ENCODE measurements around the gene TP73.

TP73 gene

GRCh38 chr1:3698660-3699408 lies 46.5 kb downstream of the TP73 start:
- peaks cover 0 to 15% (median 4%) of the 10 kb centered on the region in 4 donors for H3K4me1 ChIP-seq
- H3K27ac ChIP-seq, result no peak overlapping the region
- peaks cover 0 to 75% of the 10 kb centered on the region in 2 donors for H3K27me3 ChIP-seq
- no peak for TF ChIP-seq CTCF (IDR thresholded peaks at IDR 0.05)
- no peaks in the 10 kb centered on the region for H3K9me3 ChIP-seq
- DNase-seq, result no peak
- intact Hi-C loops (cut with DNase I; ENCODE audit: low total_unique reads), result no loop called here
- H3K36me3 ChIP-seq, result no peaks in the 10 kb centered on the region
- no peak overlapping the region for H3K4me3 ChIP-seq

GRCh38 chr1:3699596-3699995 lies 47.3 kb downstream of the TP73 start:
- Histone ChIP-seq H3K9me3 (no peaks in the 10 kb centered on the region), H3K27ac (no peak overlapping the region), H3K4me3 (no peak overlapping the region), H3K4me1 (peaks cover 0 to 17% (median 4%) of the 10 kb centered on the region in 4 donors), H3K27me3 (peaks cover 0 to 81% of the 10 kb centered on the region in 2 donors), H3K36me3 (no peaks in the 10 kb centered on the region)
- no peak for TF ChIP-seq CTCF (IDR thresholded peaks at IDR 0.05)
- intact Hi-C loops (cut with DNase I; ENCODE audit: low total_unique reads), result no loop called here
- no peak for DNase-seq

GRCh38 chr1:3700631-3701030 lies 48.3 kb downstream of the TP73 start:
- Histone ChIP-seq H3K27me3 (peaks cover 0 to 78% of the 10 kb centered on the region in 2 donors), H3K9me3 (no peaks in the 10 kb centered on the region), H3K4me1 (peaks cover 0 to 15% (median 2%) of the 10 kb centered on the region in 4 donors), H3K27ac (no peak overlapping the region), H3K36me3 (no peaks in the 10 kb centered on the region), H3K4me3 (no peak overlapping the region)
- TF ChIP-seq CTCF (IDR thresholded peaks at IDR 0.05), result no peak
- intact Hi-C loops (cut with DNase I; ENCODE audit: low total_unique reads), result no loop called here
- no peak for DNase-seq

- H3K27ac ChIP-seq, result no peak overlapping the region
- intact Hi-C loops (cut with DNase I; ENCODE audit: low total_unique reads), result no loop called here
- DNase-seq, result no peak
- TF ChIP-seq CTCF (IDR thresholded peaks at IDR 0.05), result no peak
- H3K9me3 ChIP-seq, result no peaks in the 10 kb centered on the region
- H3K4me3 ChIP-seq, result no peak overlapping the region
- peaks cover 0 to 13% (median 0%) of the 10 kb centered on the region in 4 donors for H3K4me1 ChIP-seq
- peaks cover 0 to 77% of the 10 kb centered on the region in 2 donors for H3K27me3 ChIP-seq
- no peaks in the 10 kb centered on the region for H3K36me3 ChIP-seq
These were observed 50.2 kb downstream of the TP73 start for GRCh38 chr1:3702528-3702927.

- peaks cover 0 to 13% (median 0%) of the 10 kb centered on the region in 4 donors for H3K4me1 ChIP-seq
- no peaks in the 10 kb centered on the region for H3K9me3 ChIP-seq
- intact Hi-C loops (cut with DNase I; ENCODE audit: low total_unique reads), result no loop called here
- peaks cover 0 to 77% of the 10 kb centered on the region in 2 donors for H3K27me3 ChIP-seq
- no peak for DNase-seq
- no peak overlapping the region for H3K27ac ChIP-seq
- H3K36me3 ChIP-seq, result no peaks in the 10 kb centered on the region
- no peak overlapping the region for H3K4me3 ChIP-seq
- TF ChIP-seq CTCF (IDR thresholded peaks at IDR 0.05), result no peak
These were observed 50.8 kb downstream of the TP73 start for GRCh38 chr1:3702990-3703728.
